ENCODE data around the gene KRTAP5-3. TPM values are rescaled to one million over a fixed set of nuclear protein-coding genes. Genes with fewer than 3 reads are reported as not detected.

KRTAP5-3 gene
- total and polyA plus RNA-seq, 2 of the 8 experiments (the other 6 are each of a cell fraction or from before 2014, with no cell fraction given) = not detected

DNA sequence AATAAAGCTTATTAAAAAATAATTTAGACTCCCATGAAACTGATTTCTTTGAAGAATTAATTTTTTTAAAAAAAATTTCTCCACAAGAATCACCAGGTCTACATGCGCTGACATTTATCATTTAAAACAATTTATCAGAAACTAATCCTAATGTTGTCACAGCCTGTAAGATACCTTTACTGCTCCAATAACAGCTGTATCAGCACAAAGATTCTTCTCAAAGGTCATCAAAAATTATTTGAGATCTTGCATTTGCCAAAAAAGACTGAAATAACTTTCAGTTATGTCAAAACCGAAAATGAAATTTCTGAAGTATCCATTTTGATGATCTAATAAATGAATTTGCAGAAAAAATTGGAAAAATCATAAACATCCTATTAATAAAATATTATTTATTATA lies 29.4 kb upstream of the KRTAP5-3 start:
- Histone ChIP-seq H3K79me1 (ENCODE audit: low read depth, low read length) (no peaks in the 10 kb centered on the region), H4K91ac (replicated peaks; ENCODE audit: insufficient read length, low read length) (no peak overlapping the region), H3K23me2 (ENCODE audit: low read depth, low read length) (no peaks in the 10 kb centered on the region; the same call in 1 of the 2 replicates), H2BK20ac (ENCODE audit: low read length) (no peak overlapping the region), H3K4me3 (ENCODE audit: extremely low read depth in 1 of 4, insufficient read depth in 2 of 4, low read depth in 3 of 4, low read length in 4 of 4) (no peak overlapping the region), H2AFZ (ENCODE audit: low read length) (no peak overlapping the region), H3K9ac (replicated peaks in 1 of 4; ENCODE audit: extremely low read depth in 1 of 4, low read depth in 3 of 4, low read length in 3 of 4) (no peak overlapping the region), H2BK120ac (replicated peaks; ENCODE audit: low read depth, low read length) (no peak overlapping the region), H3K4me1 (replicated peaks in 1 of 4; ENCODE audit: control insufficient read depth in 3 of 4, insufficient read depth in 4 of 4, low read length in 3 of 4) (no peaks in the 10 kb centered on the region; a peak in 1 of 7 replicates), H2AK5ac (ENCODE audit: low read depth, low read length) (no peak overlapping the region), H2BK5ac (ENCODE audit: low read depth, low read length) (no peak overlapping the region), H3K4ac (replicated peaks; ENCODE audit: insufficient read length, low read depth, low read length) (no peak overlapping the region), H2BK15ac (ENCODE audit: low read length) (no peak overlapping the region), H3K23ac (ENCODE audit: insufficient read length) (no peak overlapping the region), H3K56ac (replicated peaks; ENCODE audit: insufficient read length, low read depth, low read length) (no peak overlapping the region), H3K18ac (ENCODE audit: extremely low read depth, low read length) (no peak overlapping the region), H3K9me3 (ENCODE audit: insufficient read depth in 2 of 2, low read depth in 1 of 2, low read length in 1 of 2) (no peaks in the 10 kb centered on the region), H4K20me1 (replicated peaks in 1 of 2; ENCODE audit: control insufficient read depth in 1 of 2, insufficient read depth in 2 of 2, low read length in 2 of 2) (no peaks in the 10 kb centered on the region), H3K14ac (ENCODE audit: insufficient read length) (no peak overlapping the region), H3K79me2 (ENCODE audit: control insufficient read depth in 1 of 2, insufficient read depth in 2 of 2, low read length in 2 of 2) (no peaks in the 10 kb centered on the region), H3K4me2 (ENCODE audit: insufficient read depth in 1 of 2, low read depth in 2 of 2, low read length in 2 of 2) (no peak overlapping the region), H2BK12ac (ENCODE audit: low read depth, low read length) (no peak overlapping the region), H4K5ac (ENCODE audit: insufficient read length, low read depth, low read length) (no peak overlapping the region), H3K36me3 (ENCODE audit: control insufficient read depth in 2 of 4, insufficient read depth in 4 of 4, low read length in 3 of 4) (no peaks in the 10 kb centered on the region), H3K27me3 (replicated peaks in 1 of 4; ENCODE audit: control insufficient read depth in 3 of 4, extremely low read depth in 1 of 4, insufficient read depth in 3 of 4, low read length in 3 of 4) (no peaks in the 10 kb centered on the region; a peak in 1 of 7 replicates), H4K8ac (ENCODE audit: extremely low read depth, insufficient read depth, low read length) (no peak overlapping the region), H3K27ac (ENCODE audit: low read depth, low read length) (no peak overlapping the region)
- FAIRE-seq (no peak), DNase-seq (ENCODE audit: low read depth in 1 of 2, low spot score in 2 of 2) (no peak)
- 92% methylated on average over 2 of the region's 2 CpGs; no CpG with 5 or more reads in 1 of the 2 experiments for WGBS, 2 experiments (ENCODE audit: extremely low coverage in 1 of 2, insufficient coverage in 1 of 2, insufficient read length in 1 of 2, insufficient replicate concordance in 2 of 2, low coverage in 1 of 2, low lambda C conversion rate in 2 of 2, missing lambda C conversion rate in 1 of 2)
- CTCF ChIA-PET (ENCODE audit: partially characterized antibody) = interaction anchor here (0.8 to 4.9 kb wide), 6 partner anchors 8 to 91 kb away, joined by 3 to 47 read pairs (median 10); partner anchors contain the start of gene KRTAP5-5
- TF ChIP-seq HDAC2 (IDR thresholded peaks at IDR 0.05; ENCODE audit: borderline replicate concordance in 1 of 2, low read depth in 2 of 2, low read length in 2 of 2) = no peak
- no peak for TF ChIP-seq MAFK (IDR thresholded peaks at IDR 0.05; ENCODE audit: low read depth, low read length)
- no peak for TF ChIP-seq KDM4A (IDR thresholded peaks at IDR 0.05; ENCODE audit: low read depth, low read length, severe bottlenecking)
- TF ChIP-seq SP2 (IDR thresholded peaks at IDR 0.05; ENCODE audit: low read length) = no peak
- no peak for TF ChIP-seq PHF8 (conservative IDR thresholded peaks at IDR 0.05; ENCODE audit: low read depth, low read length)
- TF ChIP-seq EGR1 (IDR thresholded peaks at IDR 0.05; ENCODE audit: borderline replicate concordance, low read depth, low read length) = no peak
- TF ChIP-seq CBX5 (IDR thresholded peaks at IDR 0.05; ENCODE audit: low read depth, low read length) = no peak
- TF ChIP-seq NRF1 (IDR thresholded peaks at IDR 0.05; ENCODE audit: low read depth, low read length) = no peak
- no peak for TF ChIP-seq SP1 (IDR thresholded peaks at IDR 0.05; ENCODE audit: low read depth, low read length)
- TF ChIP-seq CBX8 (IDR thresholded peaks at IDR 0.05; ENCODE audit: borderline replicate concordance, low read depth, low read length) = no peak
- TF ChIP-seq SIN3A (conservative IDR thresholded peaks at IDR 0.05 in 1 of 2, IDR thresholded peaks at IDR 0.05 in 1 of 2; ENCODE audit: low read depth in 1 of 2, low read length in 2 of 2) = no peak
- POLR2A ChIA-PET (ENCODE audit: partially characterized antibody) = no interaction called here

Data from H1 (cell line).